Stimulated activated CD8-positive, alpha-beta memory T cell treated with anti-CD3 and anti-CD28 coated beads, Interleukin-4, amount 100 ng/mL, for 4 hours (primary cell): ENCODE data around the gene GRM7.

Source experiments
- DNase-seq, 2 donors: peaks; one replicate each; pipeline ENCODE4 v3.0.0-alpha.2; 2020; ENCODE audit warnings: low read depth in 2 of 2, low spot score in 1 of 2

The GRM7 gene

DNA sequence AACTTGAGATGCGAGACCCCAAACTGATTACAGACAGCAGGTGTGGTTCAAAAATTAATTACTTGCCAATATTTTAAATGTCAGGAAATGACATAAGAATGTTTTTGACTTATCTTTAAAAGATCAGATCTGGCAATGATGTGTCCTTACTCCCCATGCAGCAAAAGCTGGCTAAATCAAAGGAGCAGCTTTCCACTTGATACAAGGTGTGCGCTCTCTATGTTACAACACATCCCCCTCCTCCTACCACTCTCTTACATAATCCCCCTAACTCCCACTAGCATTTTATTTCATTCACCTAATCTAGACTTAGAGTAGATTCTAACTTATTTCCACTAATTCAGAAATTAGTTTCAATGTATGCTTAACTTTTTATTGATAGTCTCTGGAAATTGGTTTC is 609.0 kb downstream of the GRM7 start:
- no peak for DNase-seq

GRCh38 chr3:7484636-7485035 is 623.7 kb downstream of the GRM7 start:
- no peak for DNase-seq

- no peak for DNase-seq
Observed at GRCh38 chr3:7487763-7488162, 626.8 kb downstream of the GRM7 start.

- no peak for DNase-seq
Observed at GRCh38 chr3:7489417-7489816, 628.5 kb downstream of the GRM7 start.

- no peak for DNase-seq
Observed at GRCh38 chr3:7498715-7499114, 637.8 kb downstream of the GRM7 start.

DNA sequence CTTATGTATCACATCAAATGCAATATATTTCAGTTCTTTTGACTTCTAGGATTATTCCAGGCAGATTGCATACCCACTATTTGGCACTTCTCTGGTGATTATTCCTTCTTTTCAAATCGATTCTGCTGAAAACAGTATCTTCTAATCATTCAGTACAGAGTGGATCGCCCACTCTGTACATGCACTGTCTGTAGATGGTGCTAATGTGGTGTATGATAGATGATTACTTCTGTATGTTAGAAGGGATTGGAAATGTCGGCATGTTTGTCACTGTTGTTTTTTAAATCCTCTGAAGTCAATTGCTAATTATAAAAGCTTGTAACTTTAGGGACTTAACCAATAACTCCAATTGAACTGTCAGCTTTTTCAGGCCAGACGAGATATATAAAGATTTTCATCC is 642.5 kb downstream of the GRM7 start:
- DNase-seq, result no peak

DNA sequence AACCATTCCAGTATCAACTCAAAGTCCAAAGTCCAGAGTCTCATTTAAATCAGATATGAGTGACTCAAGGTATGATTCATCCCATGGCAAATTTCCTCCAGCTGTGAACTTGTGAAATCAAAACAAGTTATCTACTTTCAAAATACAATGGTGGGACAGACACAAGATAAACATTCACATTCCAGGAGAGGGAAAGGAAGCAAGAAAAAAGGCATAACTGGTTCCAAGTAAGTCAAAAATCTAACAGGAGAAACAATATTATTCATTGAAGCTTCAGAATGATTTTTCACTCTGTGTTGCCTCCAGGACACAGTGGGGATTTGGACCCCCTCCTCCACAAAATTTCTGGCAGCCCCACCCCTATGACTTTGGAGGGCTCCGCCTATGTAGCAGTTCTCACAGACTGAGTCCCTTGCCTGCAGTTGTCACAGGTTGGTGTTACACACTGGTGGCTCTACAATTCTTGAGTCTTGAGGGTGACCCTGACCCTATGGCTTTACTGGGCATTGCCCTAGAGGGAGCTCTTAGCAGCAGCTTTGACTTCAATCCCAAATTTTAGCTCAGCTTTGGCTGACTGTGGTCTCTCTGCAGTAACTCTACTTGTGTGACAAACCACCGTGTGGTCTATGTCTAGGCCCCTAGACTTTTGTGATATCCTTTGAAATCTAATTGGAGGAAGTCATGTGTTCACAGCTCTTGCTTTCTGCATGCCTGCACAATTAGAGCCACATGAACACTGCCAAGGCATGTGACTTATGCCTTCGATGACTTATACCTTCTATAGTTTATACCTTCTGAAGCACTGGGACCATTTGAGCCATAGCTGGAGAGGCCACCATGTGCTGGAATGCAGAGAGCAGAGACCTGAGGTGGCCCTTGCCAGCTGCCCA is 644.2 kb downstream of the GRM7 start:
- no peak for DNase-seq

DNA sequence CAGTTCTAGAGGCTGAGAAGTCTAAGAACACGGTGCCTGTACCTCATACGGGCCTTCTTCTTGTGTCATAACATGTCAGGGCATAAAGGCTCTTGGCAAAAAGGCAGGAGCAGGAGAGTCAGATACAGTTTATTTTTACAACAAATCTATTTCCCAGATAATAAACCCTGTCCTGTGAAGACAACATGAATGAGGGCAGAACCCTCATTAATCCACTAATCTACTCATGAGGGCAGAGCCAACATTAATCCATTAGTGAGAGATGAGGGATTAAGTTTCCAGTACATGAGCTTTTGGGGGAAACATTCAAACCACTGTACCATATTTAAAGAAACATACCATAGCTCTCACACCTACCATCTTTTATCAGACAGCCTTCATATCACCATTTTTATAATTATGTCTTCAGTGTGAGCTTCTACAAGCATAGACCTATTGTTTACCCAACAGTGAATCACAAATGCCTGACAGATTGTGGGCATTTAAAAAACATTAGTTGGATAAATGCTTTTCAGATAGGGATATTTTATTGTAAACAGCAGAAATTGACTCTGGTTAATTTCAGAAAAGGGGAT is 645.8 kb downstream of the GRM7 start:
- no peak for DNase-seq

GRCh38 chr3:7508821-7509220 is 647.9 kb downstream of the GRM7 start:
- DNase-seq, result no peak

DNA sequence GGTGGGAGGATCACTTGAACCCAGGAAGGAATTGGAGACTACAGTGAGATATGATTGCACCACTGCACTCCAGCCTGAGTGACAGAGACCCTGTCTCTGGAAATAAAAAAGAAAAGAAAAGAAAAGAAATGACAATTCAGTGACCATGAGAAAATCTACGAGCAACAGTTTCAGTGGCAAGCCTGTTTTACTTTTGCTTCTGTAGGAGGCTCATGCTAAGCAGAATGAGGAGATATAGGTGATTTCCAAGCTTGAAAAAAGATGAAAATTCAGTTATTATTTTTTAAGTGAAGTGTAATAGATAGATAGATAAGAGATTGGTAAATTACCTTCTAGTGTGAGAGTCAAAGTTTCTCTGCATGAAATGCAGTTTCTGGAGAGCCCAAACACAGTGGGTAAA is 651.1 kb downstream of the GRM7 start:
- no peak for DNase-seq

- DNase-seq, result no peak
Observed at GRCh38 chr3:7518026-7518425, 657.1 kb downstream of the GRM7 start.

- DNase-seq, result no peak
Observed at GRCh38 chr3:7518456-7518855, 657.5 kb downstream of the GRM7 start.

DNA sequence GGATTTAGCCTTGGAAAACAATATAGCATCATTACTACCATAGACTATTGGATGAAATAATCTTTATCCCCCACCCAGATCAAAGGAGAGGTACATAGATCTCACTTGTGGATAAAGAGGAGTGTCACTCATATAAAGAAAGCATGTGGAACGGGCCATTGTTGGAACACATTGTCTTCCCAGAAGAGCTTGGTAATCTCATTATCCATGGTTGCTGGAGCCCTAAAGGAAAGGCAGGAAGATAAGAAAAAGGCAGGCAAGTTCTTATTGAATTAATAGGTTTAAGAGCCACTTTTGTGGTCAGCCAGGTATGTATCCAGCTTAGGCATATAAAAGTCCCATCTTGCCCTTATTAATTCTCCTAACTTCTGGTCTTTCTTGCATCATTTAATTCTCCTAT is 659.1 kb downstream of the GRM7 start:
- DNase-seq, result no peak

DNA sequence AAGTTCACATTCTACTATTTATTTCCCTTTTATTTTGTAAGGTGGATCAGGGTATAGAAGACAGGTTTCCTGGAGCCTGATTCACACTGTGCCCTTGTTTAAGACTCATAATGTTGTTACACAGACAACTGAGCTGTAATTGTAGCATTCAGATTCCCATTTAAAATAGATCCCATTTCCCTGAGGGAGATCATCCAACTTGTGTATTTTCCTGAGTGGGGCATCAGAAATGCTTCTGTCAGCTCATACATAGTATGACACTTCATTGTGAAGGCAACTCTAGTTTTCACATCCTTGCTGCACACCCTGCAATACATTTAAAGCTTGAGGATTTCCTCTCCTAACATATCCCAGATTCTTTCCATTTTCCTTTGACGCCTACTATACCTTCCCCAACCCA is 659.7 kb downstream of the GRM7 start:
- DNase-seq, result no peak

- DNase-seq, result no peak
Observed at GRCh38 chr3:7536510-7536909, 675.6 kb downstream of the GRM7 start.

DNA sequence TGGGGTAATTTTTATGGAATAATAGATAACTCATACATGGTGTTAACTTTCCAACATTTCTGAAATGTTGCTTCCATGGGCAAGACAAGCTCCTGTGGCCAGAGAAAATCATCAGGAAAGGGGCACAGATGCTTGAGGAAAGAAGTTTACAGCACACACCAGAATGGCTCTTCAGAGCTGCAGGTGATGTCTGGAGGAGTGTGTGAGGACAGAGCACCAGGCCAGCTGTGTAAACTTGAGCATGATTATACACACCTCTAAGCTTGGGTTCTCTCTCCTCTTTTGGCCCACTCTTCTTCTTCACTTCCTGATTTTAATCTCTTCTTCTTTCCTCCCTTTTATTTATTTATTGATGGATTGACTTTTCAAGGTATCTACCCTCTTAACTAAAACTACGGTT is 676.0 kb downstream of the GRM7 start:
- no peak for DNase-seq

- DNase-seq, result no peak
Observed at GRCh38 chr3:7543294-7543880, 682.5 kb downstream of the GRM7 start.

- no peak for DNase-seq
Observed at GRCh38 chr3:7545334-7545733, 684.4 kb downstream of the GRM7 start.

- no peak for DNase-seq
Observed at GRCh38 chr3:7546253-7546652, 685.3 kb downstream of the GRM7 start.

- no peak for DNase-seq
Observed at GRCh38 chr3:7547826-7548225, 686.9 kb downstream of the GRM7 start.

DNA sequence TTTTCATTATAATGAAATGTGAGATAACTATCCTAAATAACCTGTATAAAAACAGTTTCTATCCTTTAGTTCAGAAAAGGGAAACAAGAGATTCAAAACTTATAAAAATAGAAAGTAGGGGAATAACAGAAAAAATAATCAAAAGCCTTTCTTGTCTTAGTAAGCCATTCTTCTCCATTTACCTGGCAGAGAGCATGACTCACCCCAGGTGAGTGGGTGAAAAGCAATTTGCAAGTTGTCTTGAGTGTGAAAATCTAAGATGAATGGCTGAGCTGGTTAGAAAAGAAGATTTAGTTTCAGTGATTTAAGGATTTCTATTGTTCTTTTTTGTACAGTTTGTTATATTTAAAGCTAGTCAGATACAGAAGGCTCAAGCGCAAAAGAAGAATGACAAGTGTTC is 702.0 kb downstream of the GRM7 start:
- DNase-seq, result no peak

- DNase-seq, result no peak
Observed at GRCh38 chr3:7565574-7565973, 704.7 kb downstream of the GRM7 start.

DNA sequence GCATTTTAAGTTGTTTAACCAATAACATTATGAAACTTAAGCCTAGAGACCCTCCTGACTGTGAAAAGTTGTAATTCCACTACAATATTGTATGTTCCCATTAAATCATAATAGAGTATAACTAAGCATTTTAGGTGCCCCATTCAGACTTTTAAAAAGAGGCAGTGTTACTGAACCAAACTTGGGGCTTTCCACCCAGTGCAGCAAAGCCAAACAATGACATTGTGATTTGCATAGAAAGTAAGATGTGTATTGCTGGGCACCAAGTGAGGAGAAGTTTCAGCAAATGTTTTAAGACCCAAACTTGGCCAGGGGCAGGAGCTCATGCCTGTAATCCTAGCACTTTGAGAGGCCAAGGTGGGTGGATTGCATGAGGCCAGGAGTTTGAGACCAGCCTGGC is 706.2 kb downstream of the GRM7 start:
- DNase-seq, result no peak
